ENCODE measurements around the gene GABPB2.

GABPB2 gene

GRCh38 chr1:151051356-151052009, 19.1 kb upstream of the GABPB2 start:
- ATAC-seq, result no peak
- Mint-ChIP-seq H3K9me3 (no peaks in the 10 kb centered on the region), H3K27me3 (no peaks in the 10 kb centered on the region), H3K4me1 (peaks cover 49% of the 10 kb centered on the region), H3K27ac (peak overlapping the region; percentile 50), H3K4me3 (no peak overlapping the region), H3K36me3 (peaks cover 46% of the 10 kb centered on the region)

GRCh38 chr1:151054971-151055547, 15.5 kb upstream of the GABPB2 start:
- peaks cover 52% of the 10 kb centered on the region for H3K4me1 Mint-ChIP-seq
- peak overlapping the region; percentile 86 for H3K4me3 Mint-ChIP-seq
- peaks cover 72% of the 10 kb centered on the region for H3K36me3 Mint-ChIP-seq
- no peaks in the 10 kb centered on the region for H3K9me3 Mint-ChIP-seq
- ATAC-seq, result no peak
- H3K27me3 Mint-ChIP-seq, result no peaks in the 10 kb centered on the region
- H3K27ac Mint-ChIP-seq, result peak overlapping the region; percentile 90

GRCh38 chr1:151055581-151055980, 15.0 kb upstream of the GABPB2 start:
- no peak for ATAC-seq
- Mint-ChIP-seq H3K4me1 (peaks cover 57% of the 10 kb centered on the region), H3K4me3 (peak overlapping the region; percentile 86), H3K36me3 (peaks cover 72% of the 10 kb centered on the region), H3K27ac (peak overlapping the region; percentile 90), H3K27me3 (no peaks in the 10 kb centered on the region), H3K9me3 (no peaks in the 10 kb centered on the region)

- no peaks in the 10 kb centered on the region for H3K27me3 Mint-ChIP-seq
- H3K4me1 Mint-ChIP-seq, result peaks cover 63% of the 10 kb centered on the region
- no peaks in the 10 kb centered on the region for H3K9me3 Mint-ChIP-seq
- peaks cover 72% of the 10 kb centered on the region for H3K36me3 Mint-ChIP-seq
- peak overlapping the region; percentile 86 for H3K4me3 Mint-ChIP-seq
- no peak for ATAC-seq
- H3K27ac Mint-ChIP-seq, result peak overlapping the region; percentile 90
These were observed 14.4 kb upstream of the GABPB2 start for GRCh38 chr1:151056149-151056548.

GRCh38 chr1:151058692-151059091, 11.9 kb upstream of the GABPB2 start:
- H3K27me3 Mint-ChIP-seq, result no peaks in the 10 kb centered on the region
- peak overlapping the region; percentile 86 for H3K4me3 Mint-ChIP-seq
- peaks cover 60% of the 10 kb centered on the region for H3K4me1 Mint-ChIP-seq

GRCh38 chr1:151059109-151060006, 11.2 kb upstream of the GABPB2 start, which contains the start of gene CDC42SE1:
TSS of gene CDC42SE1 (minus strand) at chr1:151059622. CDS start at chr1:151055730, 3,892 bp downstream.
- peaks cover 44% of the 10 kb centered on the region for H3K36me3 Mint-ChIP-seq
- H3K4me3 Mint-ChIP-seq, result peak within 1 kb of the TSS; percentile 86
- H3K9me3 Mint-ChIP-seq, result no peaks in the 10 kb centered on the region
- H3K27ac Mint-ChIP-seq, result peak within 1 kb of the TSS; percentile 90
- H3K4me1 Mint-ChIP-seq, result peaks cover 60% of the 10 kb centered on the region
- H3K27me3 Mint-ChIP-seq, result no peaks in the 10 kb centered on the region
- peak; percentile 94 for ATAC-seq

More at GRCh38 chr1:151058692-151059091, 11.9 kb upstream of the GABPB2 start:
- peak overlapping the region; percentile 90 for H3K27ac Mint-ChIP-seq
- H3K9me3 Mint-ChIP-seq, result no peaks in the 10 kb centered on the region
- ATAC-seq, result no peak
- peaks cover 49% of the 10 kb centered on the region for H3K36me3 Mint-ChIP-seq

- no peaks in the 10 kb centered on the region for H3K27me3 Mint-ChIP-seq
- ATAC-seq, result no peak
- H3K4me1 Mint-ChIP-seq, result peaks cover 53% of the 10 kb centered on the region
These were observed 10.4 kb upstream of the GABPB2 start, which contains the start of gene MLLT11 for GRCh38 chr1:151060007-151060656. TSS of gene MLLT11 (plus strand) at chr1:151060397. CDS start at chr1:151067225, 6,828 bp downstream.

GRCh38 chr1:151060657-151061421, 9.7 kb upstream of the GABPB2 start:
- no peaks in the 10 kb centered on the region for H3K27me3 Mint-ChIP-seq
- peaks cover 31% of the 10 kb centered on the region for H3K36me3 Mint-ChIP-seq
- H3K4me3 Mint-ChIP-seq, result peak overlapping the region; percentile 86
- H3K27ac Mint-ChIP-seq, result peak overlapping the region; percentile 90
- no peak for ATAC-seq
- H3K4me1 Mint-ChIP-seq, result peaks cover 46% of the 10 kb centered on the region
- no peaks in the 10 kb centered on the region for H3K9me3 Mint-ChIP-seq

More at GRCh38 chr1:151060007-151060656, 10.4 kb upstream of the GABPB2 start, which contains the start of gene MLLT11:
- H3K9me3 Mint-ChIP-seq, result no peaks in the 10 kb centered on the region
- peak within 1 kb of the TSS; percentile 86 for H3K4me3 Mint-ChIP-seq
- peak within 1 kb of the TSS; percentile 90 for H3K27ac Mint-ChIP-seq
- H3K36me3 Mint-ChIP-seq, result peaks cover 36% of the 10 kb centered on the region

GRCh38 chr1:151061704-151062103, 8.9 kb upstream of the GABPB2 start:
- peaks cover 38% of the 10 kb centered on the region for H3K4me1 Mint-ChIP-seq
- no peak overlapping the region for H3K4me3 Mint-ChIP-seq
- no peaks in the 10 kb centered on the region for H3K27me3 Mint-ChIP-seq
- no peak for ATAC-seq
- H3K9me3 Mint-ChIP-seq, result no peaks in the 10 kb centered on the region
- no peak overlapping the region for H3K27ac Mint-ChIP-seq
- H3K36me3 Mint-ChIP-seq, result peaks cover 30% of the 10 kb centered on the region

- Mint-ChIP-seq H3K4me1 (peaks cover 26% of the 10 kb centered on the region), H3K36me3 (peaks cover 21% of the 10 kb centered on the region), H3K27me3 (no peaks in the 10 kb centered on the region), H3K27ac (no peak overlapping the region), H3K4me3 (no peak overlapping the region), H3K9me3 (no peaks in the 10 kb centered on the region)
- ATAC-seq, result no peak
These were observed 7.7 kb upstream of the GABPB2 start for GRCh38 chr1:151062741-151063371.

GRCh38 chr1:151065089-151065645, 5.4 kb upstream of the GABPB2 start:
- Mint-ChIP-seq H3K27ac (no peak overlapping the region), H3K27me3 (no peaks in the 10 kb centered on the region), H3K4me3 (no peak overlapping the region), H3K36me3 (peaks cover 6% of the 10 kb centered on the region), H3K9me3 (no peaks in the 10 kb centered on the region), H3K4me1 (peaks cover 13% of the 10 kb centered on the region)
- ATAC-seq, result no peak

GRCh38 chr1:151067185-151067584, 3.4 kb upstream of the GABPB2 start:
- Mint-ChIP-seq H3K27me3 (no peaks in the 10 kb centered on the region), H3K27ac (no peak overlapping the region), H3K36me3 (peaks cover 6% of the 10 kb centered on the region), H3K4me1 (peaks cover 7% of the 10 kb centered on the region), H3K4me3 (no peak overlapping the region), H3K9me3 (no peaks in the 10 kb centered on the region)
- ATAC-seq, result no peak

- H3K4me3 Mint-ChIP-seq, result peak overlapping the region; percentile 98
These were observed 1.5 kb upstream of the GABPB2 start for GRCh38 chr1:151069103-151069486.

More at GRCh38 chr1:151069103-151069486, 1.5 kb upstream of the GABPB2 start:
- Mint-ChIP-seq H3K27ac (peak overlapping the region; percentile 100), H3K36me3 (peaks cover 6% of the 10 kb centered on the region), H3K27me3 (no peaks in the 10 kb centered on the region), H3K9me3 (no peaks in the 10 kb centered on the region), H3K4me1 (peaks cover 16% of the 10 kb centered on the region)
- ATAC-seq, result no peak

Measured in stimulated activated memory B cell treated with anti-CD40 and anti-IgM and Interleukin-4, amounts not matched to agents 10 μg/mL and 1 μg/mL and 100 μg/mL, for 72 hours (primary cell).